ENCODE measurements around the gene LATS2. TPM values are rescaled to one million over a fixed set of nuclear protein-coding genes. Genes with fewer than 3 reads are reported as not detected.
"Not testable (repeated sequence)": the region's sequence is repeated elsewhere in the genome, so short reads cannot be mapped to it uniquely, and the experiment has no call there.

The LATS2 gene
- total RNA-seq, 1 donor = 24.2 TPM

DNA sequence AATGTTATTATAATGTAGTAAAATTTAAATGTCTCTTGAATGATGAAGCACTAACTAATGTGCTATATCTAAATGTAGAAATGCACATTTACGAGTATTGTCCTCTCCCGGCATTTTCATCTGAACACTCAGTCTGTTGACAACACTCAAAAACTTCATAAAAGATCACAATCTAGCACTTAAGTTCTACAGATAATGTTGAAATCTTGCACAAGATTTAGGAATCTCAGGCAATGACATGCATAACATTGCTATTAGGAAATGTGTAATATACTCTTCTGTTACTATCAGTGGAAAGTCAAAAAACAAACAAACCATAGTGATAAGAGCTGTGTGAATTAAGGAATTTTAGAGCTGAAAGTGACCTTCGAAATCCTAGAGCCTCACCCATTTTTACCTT lies 121.3 kb downstream of the LATS2 start:
- Histone ChIP-seq H3K4me2 (ENCODE audit: insufficient read depth, low read length) (no peak overlapping the region), H2AFZ (ENCODE audit: low read length) (no peak overlapping the region)
- TF ChIP-seq, protein P1, sequence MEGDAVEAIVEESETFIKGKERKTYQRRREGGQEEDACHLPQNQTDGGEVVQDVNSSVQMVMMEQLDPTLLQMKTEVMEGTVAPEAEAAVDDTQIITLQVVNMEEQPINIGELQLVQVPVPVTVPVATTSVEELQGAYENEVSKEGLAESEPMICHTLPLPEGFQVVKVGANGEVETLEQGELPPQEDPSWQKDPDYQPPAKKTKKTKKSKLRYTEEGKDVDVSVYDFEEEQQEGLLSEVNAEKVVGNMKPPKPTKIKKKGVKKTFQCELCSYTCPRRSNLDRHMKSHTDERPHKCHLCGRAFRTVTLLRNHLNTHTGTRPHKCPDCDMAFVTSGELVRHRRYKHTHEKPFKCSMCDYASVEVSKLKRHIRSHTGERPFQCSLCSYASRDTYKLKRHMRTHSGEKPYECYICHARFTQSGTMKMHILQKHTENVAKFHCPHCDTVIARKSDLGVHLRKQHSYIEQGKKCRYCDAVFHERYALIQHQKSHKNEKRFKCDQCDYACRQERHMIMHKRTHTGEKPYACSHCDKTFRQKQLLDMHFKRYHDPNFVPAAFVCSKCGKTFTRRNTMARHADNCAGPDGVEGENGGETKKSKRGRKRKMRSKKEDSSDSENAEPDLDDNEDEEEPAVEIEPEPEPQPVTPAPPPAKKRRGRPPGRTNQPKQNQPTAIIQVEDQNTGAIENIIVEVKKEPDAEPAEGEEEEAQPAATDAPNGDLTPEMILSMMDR (IDR thresholded peaks at IDR 0.05; ENCODE audit: extremely low read depth, low read depth, low read length) = no peak

DNA sequence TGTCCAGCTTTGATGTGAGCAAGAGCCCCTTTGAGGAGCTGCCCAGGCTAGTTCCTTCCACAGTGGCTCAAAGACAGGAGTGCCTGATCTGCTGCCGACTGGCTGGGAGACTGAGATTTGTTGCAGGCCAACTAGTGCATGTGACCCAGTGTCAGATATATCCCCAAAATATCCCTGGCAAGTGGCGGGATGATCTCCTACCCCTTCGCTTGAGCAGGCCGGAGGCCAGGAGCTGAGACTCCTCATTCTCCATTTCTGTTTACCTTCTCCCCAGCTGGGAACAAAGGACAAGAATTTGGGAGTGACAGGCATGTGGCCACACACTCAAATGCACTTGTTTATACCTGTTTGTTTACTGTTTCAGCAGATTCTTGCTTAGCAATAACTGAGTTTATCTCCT lies 121.7 kb downstream of the LATS2 start:
- TF ChIP-seq, protein P1 (IDR thresholded peaks at IDR 0.05; ENCODE audit: extremely low read depth, low read depth, low read length) = no peak
- Histone ChIP-seq H3K4me2 (ENCODE audit: insufficient read depth, low read length) (no peak overlapping the region), H2AFZ (ENCODE audit: low read length) (no peak overlapping the region), H3K4me3 (ENCODE audit: insufficient read depth, low read length) (no peak overlapping the region), H3K36me3 (ENCODE audit: insufficient read depth, low read length) (no peaks in the 10 kb centered on the region), H3K27me3 (ENCODE audit: insufficient read depth, low read length) (no peaks in the 10 kb centered on the region), H3K79me2 (ENCODE audit: insufficient read depth, low read length) (no peaks in the 10 kb centered on the region), H3K4me1 (ENCODE audit: insufficient read depth, low read length) (peaks cover 11% of the 10 kb centered on the region), H3K9me3 (ENCODE audit: low read depth, low read length) (no peaks in the 10 kb centered on the region), H4K20me1 (ENCODE audit: insufficient read depth, low read length) (no peaks in the 10 kb centered on the region), H3K27ac (ENCODE audit: low read depth, low read length) (no peak overlapping the region)
- DNase-seq (ENCODE audit: insufficient read length, low spot score, missing footprints) = no peak

More for the DNA sequence above, 121.3 kb downstream of the LATS2 start:
- Histone ChIP-seq H3K36me3 (ENCODE audit: insufficient read depth, low read length) (no peaks in the 10 kb centered on the region), H3K27me3 (ENCODE audit: insufficient read depth, low read length) (no peaks in the 10 kb centered on the region), H3K27ac (ENCODE audit: low read depth, low read length) (no peak overlapping the region), H3K9me3 (ENCODE audit: low read depth, low read length) (no peaks in the 10 kb centered on the region), H3K4me3 (ENCODE audit: insufficient read depth, low read length) (no peak overlapping the region), H3K4me1 (ENCODE audit: insufficient read depth, low read length) (peaks cover 11% of the 10 kb centered on the region), H4K20me1 (ENCODE audit: insufficient read depth, low read length) (no peaks in the 10 kb centered on the region), H3K79me2 (ENCODE audit: insufficient read depth, low read length) (no peaks in the 10 kb centered on the region)
- no peak for DNase-seq (ENCODE audit: insufficient read length, low spot score, missing footprints)

DNA sequence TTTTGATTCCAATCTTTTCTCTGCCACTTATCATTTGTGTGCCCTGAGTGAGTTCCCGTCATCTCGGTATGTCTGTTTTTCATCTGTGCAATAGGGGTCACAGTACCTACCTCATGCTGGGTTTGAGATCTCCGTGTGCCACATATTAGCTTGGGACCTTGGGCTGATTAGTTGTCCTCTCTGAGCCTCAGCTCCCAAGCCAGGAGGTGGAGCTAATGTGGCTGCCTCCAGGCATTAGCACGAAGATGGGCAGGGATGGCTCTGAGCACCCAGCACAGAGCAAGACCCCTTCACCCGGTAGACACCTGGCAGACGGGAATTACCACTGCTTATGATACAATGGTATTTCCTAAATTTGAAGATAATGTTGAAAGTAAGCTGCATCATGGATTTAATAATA lies 123.1 kb downstream of the LATS2 start:
- peak overlapping the region; percentile 22 for H2AFZ ChIP-seq (ENCODE audit: low read length)
- no peak overlapping the region for H3K4me2 ChIP-seq (ENCODE audit: insufficient read depth, low read length)
- H3K36me3 ChIP-seq (ENCODE audit: insufficient read depth, low read length) = no peaks in the 10 kb centered on the region
- no peaks in the 10 kb centered on the region for H3K79me2 ChIP-seq (ENCODE audit: insufficient read depth, low read length)
- no peak overlapping the region for H3K4me3 ChIP-seq (ENCODE audit: insufficient read depth, low read length)
- no peaks in the 10 kb centered on the region for H4K20me1 ChIP-seq (ENCODE audit: insufficient read depth, low read length)
- H3K4me1 ChIP-seq (ENCODE audit: insufficient read depth, low read length) = peaks cover 10% of the 10 kb centered on the region
- no peak overlapping the region for H3K27ac ChIP-seq (ENCODE audit: low read depth, low read length)
- TF ChIP-seq, protein P1 (IDR thresholded peaks at IDR 0.05; ENCODE audit: extremely low read depth, low read depth, low read length) = no peak
- no peaks in the 10 kb centered on the region for H3K27me3 ChIP-seq (ENCODE audit: insufficient read depth, low read length)
- no peaks in the 10 kb centered on the region for H3K9me3 ChIP-seq (ENCODE audit: low read depth, low read length)
- DNase-seq (ENCODE audit: insufficient read length, low spot score, missing footprints) = no peak

DNA sequence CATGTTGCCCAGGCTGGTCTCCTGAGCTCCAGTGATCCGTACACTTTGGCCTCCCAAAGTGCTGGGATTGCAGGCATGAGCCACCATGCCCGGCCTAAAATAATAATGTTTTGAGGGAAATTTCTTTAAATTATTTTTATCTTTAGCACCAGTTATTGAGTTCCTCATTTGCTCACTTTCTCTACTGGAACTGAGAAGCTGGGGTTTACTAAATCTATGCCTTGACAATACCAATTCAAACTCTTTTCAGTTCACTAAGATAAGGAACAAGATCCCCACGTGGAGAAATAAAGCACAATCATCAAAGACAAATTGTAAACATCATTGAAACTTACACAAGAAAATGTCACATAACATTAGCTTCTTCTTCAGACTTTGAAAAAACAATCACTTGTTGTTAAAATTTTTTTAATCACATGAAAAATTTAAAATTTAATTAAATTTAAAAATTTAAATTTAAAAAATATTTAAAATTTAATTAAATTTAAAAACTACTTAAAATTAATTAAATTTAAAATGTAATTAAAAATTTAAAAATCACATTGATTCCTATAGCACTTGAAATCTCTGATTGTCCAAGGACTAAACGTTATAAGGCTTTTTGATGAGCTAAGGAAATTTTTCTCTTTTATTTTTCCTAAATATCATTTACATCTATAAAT lies 133.7 kb downstream of the LATS2 start:
- Histone ChIP-seq H4K20me1 (ENCODE audit: insufficient read depth, low read length) (no peaks in the 10 kb centered on the region), H3K27ac (ENCODE audit: low read depth, low read length) (no peak overlapping the region), H3K4me2 (ENCODE audit: insufficient read depth, low read length) (no peak overlapping the region), H3K4me1 (ENCODE audit: insufficient read depth, low read length) (no peaks in the 10 kb centered on the region), H3K9me3 (ENCODE audit: low read depth, low read length) (no peaks in the 10 kb centered on the region), H2AFZ (ENCODE audit: low read length) (no peak overlapping the region), H3K36me3 (ENCODE audit: insufficient read depth, low read length) (no peaks in the 10 kb centered on the region), H3K27me3 (ENCODE audit: insufficient read depth, low read length) (no peaks in the 10 kb centered on the region), H3K79me2 (ENCODE audit: insufficient read depth, low read length) (no peaks in the 10 kb centered on the region), H3K4me3 (ENCODE audit: insufficient read depth, low read length) (no peak overlapping the region)
- TF ChIP-seq, protein P1 (IDR thresholded peaks at IDR 0.05; ENCODE audit: extremely low read depth, low read depth, low read length) = no peak
- no peak for DNase-seq (ENCODE audit: insufficient read length, low spot score, missing footprints)

DNA sequence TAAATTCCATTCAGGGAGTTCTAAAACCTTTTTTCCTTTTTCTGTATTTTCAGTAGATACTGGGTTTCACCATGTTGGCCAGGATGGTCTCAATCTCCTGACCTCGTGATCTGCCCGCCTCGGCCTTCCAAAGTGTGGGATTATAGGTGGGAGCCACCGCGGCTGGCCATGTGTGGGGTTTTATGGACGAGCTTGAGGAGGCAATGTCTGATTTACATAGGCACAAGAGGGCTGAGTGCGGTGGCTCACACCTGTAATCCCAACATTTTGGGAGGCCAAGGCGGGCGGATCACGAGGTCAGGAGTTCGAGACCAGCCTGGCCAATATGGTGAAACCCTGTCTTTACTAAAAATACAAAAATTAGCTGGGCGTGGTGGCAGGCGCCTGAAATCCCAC lies 136.0 kb downstream of the LATS2 start:
- H3K4me3 ChIP-seq (ENCODE audit: insufficient read depth, low read length); H2AFZ ChIP-seq (ENCODE audit: low read length); H3K4me1 ChIP-seq (ENCODE audit: insufficient read depth, low read length); DNase-seq (ENCODE audit: insufficient read length, low spot score, missing footprints); H3K9me3 ChIP-seq (ENCODE audit: low read depth, low read length); H3K36me3 ChIP-seq (ENCODE audit: insufficient read depth, low read length); H4K20me1 ChIP-seq (ENCODE audit: insufficient read depth, low read length); H3K79me2 ChIP-seq (ENCODE audit: insufficient read depth, low read length); H3K4me2 ChIP-seq (ENCODE audit: insufficient read depth, low read length); H3K27me3 ChIP-seq (ENCODE audit: insufficient read depth, low read length); H3K27ac ChIP-seq (ENCODE audit: low read depth, low read length): not testable (repeated sequence)
